Loucy (cell line): ENCODE results near the gene IQCC.

Experiments
- EZH2phosphoT487 ChIP-seq: fragments of 200-600 bp; IDR thresholded peaks from 2 replicates; pipeline ENCODE4 v1.6.1; 2018; ENCODE audit warnings: antibody characterized with exemption, mild to moderate bottlenecking, moderate library complexity, borderline replicate concordance
- TF ChIP-seq, protein P1 (sequence below): fragments of 200-600 bp; sonication (generic); conservative IDR thresholded peaks from 2 replicates; pipeline ENCODE4 v1.5.1; 2014; ENCODE audit warnings: mild to moderate bottlenecking, antibody characterized with exemption, low read length

DNA sequence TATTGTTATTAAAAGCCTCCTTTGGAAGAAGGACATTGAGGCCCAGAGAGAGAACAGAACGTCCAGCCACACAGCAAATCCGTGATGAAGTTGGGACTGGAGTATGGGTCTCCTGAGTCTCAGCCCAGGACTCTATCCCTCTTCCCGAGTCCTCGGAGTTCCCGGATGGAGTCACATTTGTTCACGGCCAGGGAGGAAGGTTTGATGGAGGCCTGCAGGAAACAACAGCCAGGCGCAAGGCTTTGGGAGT is 26.4 kb upstream of the IQCC start:
- TF ChIP-seq, protein P1, sequence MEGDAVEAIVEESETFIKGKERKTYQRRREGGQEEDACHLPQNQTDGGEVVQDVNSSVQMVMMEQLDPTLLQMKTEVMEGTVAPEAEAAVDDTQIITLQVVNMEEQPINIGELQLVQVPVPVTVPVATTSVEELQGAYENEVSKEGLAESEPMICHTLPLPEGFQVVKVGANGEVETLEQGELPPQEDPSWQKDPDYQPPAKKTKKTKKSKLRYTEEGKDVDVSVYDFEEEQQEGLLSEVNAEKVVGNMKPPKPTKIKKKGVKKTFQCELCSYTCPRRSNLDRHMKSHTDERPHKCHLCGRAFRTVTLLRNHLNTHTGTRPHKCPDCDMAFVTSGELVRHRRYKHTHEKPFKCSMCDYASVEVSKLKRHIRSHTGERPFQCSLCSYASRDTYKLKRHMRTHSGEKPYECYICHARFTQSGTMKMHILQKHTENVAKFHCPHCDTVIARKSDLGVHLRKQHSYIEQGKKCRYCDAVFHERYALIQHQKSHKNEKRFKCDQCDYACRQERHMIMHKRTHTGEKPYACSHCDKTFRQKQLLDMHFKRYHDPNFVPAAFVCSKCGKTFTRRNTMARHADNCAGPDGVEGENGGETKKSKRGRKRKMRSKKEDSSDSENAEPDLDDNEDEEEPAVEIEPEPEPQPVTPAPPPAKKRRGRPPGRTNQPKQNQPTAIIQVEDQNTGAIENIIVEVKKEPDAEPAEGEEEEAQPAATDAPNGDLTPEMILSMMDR = no peak
- no peak for TF ChIP-seq EZH2phosphoT487
